Neural cell (in vitro differentiated cells): ENCODE measurements around the gene ZIM2. TPM values are rescaled to one million over a fixed set of nuclear protein-coding genes. Genes with fewer than 3 reads are reported as not detected.

Source experiments
- H2AFZ ChIP-seq: fragments of 200-600, 300-800 bp; sonication (generic), shearing (Covaris generic); 2 replicates; pipeline ENCODE4 v1.6.0; 2014; ENCODE audit warnings: low read depth, mild to moderate bottlenecking, antibody characterized with exemption, low read length, moderate library complexity
- H3F3A ChIP-seq: fragments of 200-600 bp; shearing (Covaris generic); 2 replicates; pipeline ENCODE4 v1.6.1; 2016; ENCODE audit warnings: mild to moderate bottlenecking, moderate library complexity, mixed read lengths, antibody characterized with exemption, low read length; ENCODE audit not compliant: insufficient read depth, poor library complexity, severe bottlenecking
- H3K27ac ChIP-seq: fragments of 200-600, 300-800 bp; sonication (generic), shearing (Covaris generic); 2 replicates; pipeline ENCODE4 v1.5.1; 2014; ENCODE audit warnings: mild to moderate bottlenecking, low read length, moderate library complexity
- H3K27me3 ChIP-seq: fragments of 300-800, 200-600 bp; sonication (generic), shearing (Covaris generic); 2 replicates; pipeline ENCODE4 v1.6.0; 2014; ENCODE audit warnings: mild to moderate bottlenecking, low read depth, low read length, moderate library complexity; ENCODE audit not compliant: insufficient read depth
- H3K36me3 ChIP-seq: fragments of 300-800, 200-600 bp; sonication (generic), shearing (Covaris generic); 2 replicates; pipeline ENCODE4 v1.5.1; 2014; ENCODE audit warnings: mild to moderate bottlenecking, antibody characterized with exemption, low read length, moderate library complexity; ENCODE audit not compliant: insufficient read depth
- H3K4me2 ChIP-seq: fragments of 300-800, 200-600 bp; sonication (generic), shearing (Covaris generic); 2 replicates; pipeline ENCODE4 v1.6.0; 2014; ENCODE audit warnings: mild to moderate bottlenecking, low read length
- H3K4me3 ChIP-seq: fragments of 300-800, 200-600 bp; sonication (generic), shearing (Covaris generic); 2 replicates; pipeline ENCODE4 v1.5.1; 2014; ENCODE audit warnings: mild to moderate bottlenecking, low read length, moderate library complexity
- H3K79me2 ChIP-seq: fragments of 200-600 bp; shearing (Covaris generic); replicated peaks from 2 replicates; pipeline ENCODE4 v1.6.0; 2014; ENCODE audit warnings: mild to moderate bottlenecking, low read length, moderate library complexity; ENCODE audit not compliant: insufficient read depth
- H3K9ac ChIP-seq: fragments of 300-800, 200-600 bp; sonication (generic), shearing (Covaris generic); 2 replicates; pipeline ENCODE4 v1.6.1; 2016; ENCODE audit warnings: mild to moderate bottlenecking, low read length, mixed read lengths
- H3K9me2 ChIP-seq: fragments of 200-600 bp; shearing (Covaris generic); 2 replicates; pipeline ENCODE4 v1.6.1; 2016; ENCODE audit warnings: mild to moderate bottlenecking, low read length, mixed read lengths; ENCODE audit not compliant: insufficient read depth
- H3K9me3 ChIP-seq: fragments of 200-600, 300-800 bp; sonication (generic), shearing (Covaris generic); 2 replicates; pipeline ENCODE4 v1.6.1; 2016; ENCODE audit warnings: mild to moderate bottlenecking, mixed run types, low read length, moderate library complexity, mixed read lengths
- H4K20me1 ChIP-seq: fragments of 200-600 bp; shearing (Covaris generic); 2 replicates; pipeline ENCODE4 v1.6.1; 2016; ENCODE audit warnings: mild to moderate bottlenecking, mixed run types; ENCODE audit not compliant: insufficient read depth
- CTCF ChIP-seq: fragments of 450-650 bp; IDR thresholded peaks from 2 replicates; pipeline ENCODE4 v1.5.1; 2014; ENCODE audit warnings: antibody characterized with exemption, mild to moderate bottlenecking, moderate library complexity; ENCODE audit not compliant: poor library complexity, severe bottlenecking
- EP300 ChIP-seq: fragments of 450-650 bp; conservative IDR thresholded peaks from 2 replicates; pipeline ENCODE4 v1.6.1; 2014; ENCODE audit warnings: antibody characterized with exemption, mild to moderate bottlenecking, moderate library complexity; ENCODE audit not compliant: poor library complexity, severe bottlenecking
- EZH2 ChIP-seq: fragments of 200-600, 300-800 bp; shearing (Covaris generic), sonication (generic); IDR thresholded peaks from 2 replicates; pipeline ENCODE4 v1.6.1; 2014; ENCODE audit warnings: antibody characterized with exemption, low read length, borderline replicate concordance, mild to moderate bottlenecking; ENCODE audit not compliant: insufficient read depth, poor library complexity, severe bottlenecking
- MXI1 ChIP-seq: fragments of 450-650 bp; conservative IDR thresholded peaks from 2 replicates; pipeline ENCODE4 v1.6.1; 2014; ENCODE audit warnings: antibody characterized with exemption, mild to moderate bottlenecking; ENCODE audit not compliant: poor library complexity, severe bottlenecking
- POLR2AphosphoS5 ChIP-seq: IDR thresholded peaks from 2 replicates; pipeline ENCODE4 v1.6.1; 2012
- RAD21 ChIP-seq: fragments of 450-650 bp; conservative IDR thresholded peaks from 2 replicates; pipeline ENCODE4 v1.6.1; 2014; ENCODE audit warnings: antibody characterized with exemption, mild to moderate bottlenecking, moderate library complexity
- REST ChIP-seq: IDR thresholded peaks from 2 replicates; pipeline ENCODE4 v1.6.1; 2012; ENCODE audit warnings: borderline replicate concordance
- SMC3 ChIP-seq: fragments of 450-650 bp; conservative IDR thresholded peaks from 2 replicates; pipeline ENCODE4 v1.6.1; 2014; ENCODE audit warnings: antibody characterized with exemption, mild to moderate bottlenecking, moderate library complexity; ENCODE audit not compliant: poor library complexity
- TAF1 ChIP-seq: IDR thresholded peaks from 2 replicates; pipeline ENCODE4 v1.6.1; 2012; ENCODE audit warnings: low read depth
- polyA plus RNA-seq: library from polyadenylated mRNA; depleted of rRNA; stranded (reverse); fragments of >200 nt; gene quantifications from 2 replicates; pipeline ENCODE4 v1.2.3, GENCODE V29; 2014

The ZIM2 gene
- polyA plus RNA-seq, 1 donor from 2014 or later = not detected

GRCh38 chr19:56827708-56828107 is 12.8 kb downstream of the ZIM2 start:
- TF ChIP-seq CTCF (no peak), TAF1 (no peak), EP300 (no peak), RAD21 (no peak), SMC3 (no peak)
- Histone ChIP-seq H3K9me2 (no peaks in the 10 kb centered on the region), H3K4me3 (no peak overlapping the region), H3K36me3 (no peaks in the 10 kb centered on the region), H3K9ac (no peak overlapping the region), H3K4me2 (no peak overlapping the region), H3K27ac (no peak overlapping the region), H3K79me2 (no peaks in the 10 kb centered on the region), H3K9me3 (peaks cover 23% of the 10 kb centered on the region), H3K27me3 (no peaks in the 10 kb centered on the region), H2AFZ (no peak overlapping the region), H4K20me1 (no peaks in the 10 kb centered on the region), H3F3A (no peaks in the 10 kb centered on the region)

DNA sequence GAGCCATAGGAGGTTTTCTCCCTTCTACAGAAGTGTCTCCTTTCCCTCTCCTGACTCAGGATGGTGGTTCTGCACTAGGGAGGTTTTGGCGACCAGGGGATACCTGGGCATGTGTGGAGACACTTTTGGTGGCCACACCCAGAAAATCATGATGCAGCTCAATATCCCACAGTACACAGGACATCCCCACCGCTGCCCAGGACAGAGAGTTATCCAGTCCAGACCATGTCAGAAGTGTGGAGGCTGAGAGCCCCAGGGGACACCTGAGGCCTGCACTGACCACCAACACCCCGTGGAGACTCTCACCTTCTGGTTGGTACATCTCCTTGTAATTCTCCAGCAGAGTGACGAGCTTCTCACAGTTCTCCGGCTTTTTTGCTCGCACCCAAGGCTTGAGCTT is 16.6 kb downstream of the ZIM2 start:
- Histone ChIP-seq H3K9me2 (no peaks in the 10 kb centered on the region), H3K4me3 (no peak overlapping the region), H3K36me3 (no peaks in the 10 kb centered on the region), H3K9ac (no peak overlapping the region), H3K4me2 (no peak overlapping the region), H3K27ac (no peak overlapping the region), H4K20me1 (no peaks in the 10 kb centered on the region), H3K27me3 (no peaks in the 10 kb centered on the region), H3K9me3 (peaks cover 19% of the 10 kb centered on the region), H3K79me2 (no peaks in the 10 kb centered on the region), H3F3A (no peaks in the 10 kb centered on the region), H2AFZ (no peak overlapping the region)
- TF ChIP-seq TAF1 (no peak), RAD21 (no peak), MXI1 (no peak), SMC3 (no peak), CTCF (no peak), REST (no peak), EP300 (no peak), POLR2AphosphoS5 (no peak), EZH2 (no peak)
